Activated T-cell treated with anti-CD3 and anti-CD28 coated beads for 48 hours (primary cell): ENCODE data around the gene RPL13A.
A peak's percentile ranks its signal among the peaks of the same experiment; 100 is the strongest.

Experiments
- DNase-seq: peaks from one replicate; pipeline ENCODE4 v3.0.0-alpha.2; 2020; ENCODE audit warnings: low read depth

Gene RPL13A

DNA sequence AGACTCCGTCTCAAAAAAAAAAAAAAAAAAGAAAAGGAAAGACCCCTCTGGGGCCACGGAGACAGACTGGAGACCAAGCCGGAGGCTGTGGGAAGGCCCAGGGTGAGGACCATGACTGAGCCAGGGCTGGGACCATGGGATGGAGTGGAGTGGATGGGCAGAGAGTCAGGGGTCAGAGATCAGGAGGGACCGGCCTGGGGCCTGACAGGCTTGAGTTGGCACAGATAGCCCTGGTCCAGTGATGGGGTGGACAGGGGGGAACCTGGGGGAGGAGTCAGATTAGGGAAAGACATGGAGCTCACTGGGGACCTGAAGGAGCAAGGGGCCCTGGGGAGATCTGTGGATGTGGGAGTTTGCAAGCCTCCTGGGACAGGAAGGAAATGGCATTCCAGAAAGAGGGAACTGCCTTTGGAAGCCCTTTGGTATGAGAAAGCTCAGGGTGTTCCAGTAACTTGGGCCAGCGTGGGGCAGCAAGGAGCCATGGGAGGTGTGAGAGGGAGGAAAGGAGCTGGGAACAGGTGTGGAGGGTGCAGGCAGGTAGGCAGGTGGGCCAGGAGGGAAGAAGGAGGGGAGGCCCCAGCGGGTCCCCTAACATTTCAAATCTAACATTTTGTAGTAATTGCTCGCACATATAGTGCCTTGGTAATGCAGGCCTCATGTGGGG, 6.3 kb upstream of the RPL13A start:
- DNase-seq = no peak

- DNase-seq = no peak
Observed at GRCh38 chr19:49486232-49486631, 1.2 kb upstream of the RPL13A start.

DNA sequence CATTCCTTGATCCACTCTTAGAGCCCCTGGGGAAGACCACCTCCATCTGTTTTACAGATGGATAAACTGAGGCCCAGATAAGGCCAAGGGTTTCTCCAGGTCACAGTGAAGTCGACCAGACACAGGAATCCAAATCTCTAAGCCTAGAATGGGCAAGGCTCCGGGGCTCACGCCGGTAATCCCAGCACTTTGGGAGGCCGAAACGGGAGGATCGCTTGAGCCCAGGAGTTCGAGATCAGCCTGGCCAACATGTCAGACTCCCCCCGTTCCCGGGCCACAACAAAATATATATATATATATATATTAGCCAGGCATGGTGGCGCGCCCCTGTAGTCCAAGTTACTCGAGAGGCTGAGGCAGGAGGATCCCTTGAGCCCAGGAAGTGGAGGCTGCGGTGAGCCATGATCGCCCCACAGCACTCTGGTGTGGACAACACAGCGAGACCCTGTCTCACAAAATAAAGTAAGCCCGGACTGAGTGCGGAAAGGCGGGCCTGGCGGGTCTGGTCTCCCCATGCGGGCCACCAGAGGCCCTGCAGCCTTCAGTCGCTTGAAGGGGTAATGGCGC, 615 bp upstream of the RPL13A start:
- DNase-seq = no peak

GRCh38 chr19:49488046-49488862, 846 bp downstream of the RPL13A start:
- DNase-seq = no peak

GRCh38 chr19:49488863-49489537, 1.6 kb downstream of the RPL13A start:
- no peak for DNase-seq

- DNase-seq = no peak
Observed at GRCh38 chr19:49489601-49490167, 2.3 kb downstream of the RPL13A start.

- no peak for DNase-seq
Observed at GRCh38 chr19:49490287-49491029, 3.0 kb downstream of the RPL13A start.

DNA sequence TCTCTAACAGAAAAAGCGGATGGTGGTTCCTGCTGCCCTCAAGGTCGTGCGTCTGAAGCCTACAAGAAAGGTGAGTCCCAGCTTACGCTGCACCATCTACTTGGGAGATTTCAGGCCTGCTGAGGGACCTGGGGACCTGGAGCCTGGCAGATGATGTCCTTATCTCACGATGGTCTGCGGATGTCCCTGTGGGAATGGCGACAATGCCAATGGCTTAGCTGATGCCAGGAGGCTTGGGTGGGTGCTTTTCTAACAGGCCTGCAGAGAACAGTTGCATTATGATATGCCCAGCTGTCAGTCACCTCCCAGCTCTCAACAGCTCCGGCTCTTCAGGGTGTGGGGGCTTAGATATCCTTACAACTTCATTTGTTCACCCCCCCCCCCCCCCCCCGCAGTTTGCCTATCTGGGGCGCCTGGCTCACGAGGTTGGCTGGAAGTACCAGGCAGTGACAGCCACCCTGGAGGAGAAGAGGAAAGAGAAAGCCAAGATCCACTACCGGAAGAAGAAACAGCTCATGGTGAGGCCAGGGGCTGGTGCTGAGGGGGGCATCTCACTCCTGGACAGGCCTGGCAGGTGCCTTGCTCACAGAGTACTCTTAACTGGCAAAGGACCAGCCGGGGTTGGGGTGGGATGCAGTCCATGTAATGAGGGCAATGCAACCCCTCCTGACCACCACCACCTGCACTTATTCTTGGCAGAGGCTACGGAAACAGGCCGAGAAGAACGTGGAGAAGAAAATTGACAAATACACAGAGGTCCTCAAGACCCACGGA, 3.8 kb downstream of the RPL13A start:
- no peak for DNase-seq

- no peak for DNase-seq
Observed at GRCh38 chr19:49491804-49492572, 4.6 kb downstream of the RPL13A start.

GRCh38 chr19:49492573-49493405, 5.4 kb downstream of the RPL13A start:
- DNase-seq = no peak

GRCh38 chr19:49496574-49497008, 9.2 kb downstream of the RPL13A start:
- no peak for DNase-seq

GRCh38 chr19:49497047-49497788, 9.8 kb downstream of the RPL13A start:
- no peak for DNase-seq

- DNase-seq = no peak
Observed at GRCh38 chr19:49497789-49498103, 10.3 kb downstream of the RPL13A start.

GRCh38 chr19:49498475-49498874, 11.1 kb downstream of the RPL13A start:
- no peak for DNase-seq

GRCh38 chr19:49499030-49499670, 11.7 kb downstream of the RPL13A start:
- peak; percentile 32 for DNase-seq

DNA sequence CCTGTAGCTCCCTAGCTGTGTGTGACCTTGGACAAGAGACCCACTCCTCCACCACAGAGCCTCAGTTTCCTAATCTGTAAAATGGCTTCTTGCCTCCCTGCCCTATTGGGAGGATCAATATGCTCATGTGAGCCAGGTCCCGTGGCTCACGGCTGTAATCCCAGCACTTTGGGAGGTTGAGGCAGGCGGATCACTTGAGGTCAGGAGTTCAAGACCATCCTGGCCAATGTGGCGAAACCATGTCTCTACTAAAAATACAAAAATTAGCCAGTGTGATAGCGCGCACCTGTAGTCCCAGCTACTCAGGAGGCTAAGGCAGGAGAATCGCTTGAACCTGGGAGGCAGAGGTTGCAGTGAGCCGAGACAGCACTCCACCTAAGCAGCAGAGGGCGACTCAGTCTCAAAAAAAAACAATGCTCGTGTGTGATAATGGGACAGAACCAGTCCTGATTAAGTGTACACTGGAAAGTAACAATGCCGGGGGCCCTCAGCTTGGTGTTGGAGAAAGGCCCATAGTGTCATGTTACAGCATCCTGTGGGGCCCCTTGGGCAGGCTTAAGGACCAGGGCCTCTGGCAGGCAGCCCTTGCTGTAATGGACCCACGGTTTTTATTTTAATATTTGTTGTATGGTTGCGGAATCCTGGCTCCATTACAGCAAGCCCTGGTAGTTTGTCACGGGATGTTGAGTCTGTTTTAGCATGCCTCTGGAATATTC, 15.6 kb downstream of the RPL13A start:
- DNase-seq = peak; percentile 22

DNA sequence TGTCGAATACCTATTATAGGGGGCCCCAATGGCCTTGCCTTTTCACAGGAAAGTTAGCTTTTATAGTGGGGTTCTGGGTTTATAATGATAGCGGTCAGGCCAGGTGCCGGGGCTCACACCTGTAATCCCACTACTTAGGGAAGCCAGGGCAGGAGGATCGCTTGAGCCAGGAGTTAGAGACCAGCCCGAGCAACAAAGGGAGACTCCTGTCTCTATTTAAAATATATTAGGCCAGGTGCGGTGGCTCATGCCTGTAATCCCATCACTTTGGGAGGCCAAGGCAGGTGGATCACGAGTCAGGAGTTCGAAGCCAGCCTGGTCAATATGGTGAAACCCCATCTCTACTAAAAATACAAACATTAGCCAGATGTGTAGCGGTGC, 16.2 kb downstream of the RPL13A start:
- no peak for DNase-seq
